NCI-H748 (cell line): ENCODE data around the gene LDLRAD3.

Source experiments
- DNase-seq: peaks from one replicate; lab custom pipeline; 2025; ENCODE audit not compliant: unreplicated experiment; lab: John Stamatoyannopoulos, UW

The LDLRAD3 gene

GRCh38 chr11:35953081-35953760 is 9.4 kb downstream of the LDLRAD3 start:
- no peak for DNase-seq

- DNase-seq, result no peak
These were observed 10.3 kb downstream of the LDLRAD3 start for GRCh38 chr11:35954205-35954604.

GRCh38 chr11:35955636-35956035 is 11.8 kb downstream of the LDLRAD3 start:
- no peak for DNase-seq

- no peak for DNase-seq
These were observed 18.7 kb downstream of the LDLRAD3 start for GRCh38 chr11:35962369-35963138.

- DNase-seq, result no peak
These were observed 20.0 kb downstream of the LDLRAD3 start for GRCh38 chr11:35963911-35964310.

- DNase-seq, result no peak
These were observed 21.0 kb downstream of the LDLRAD3 start for GRCh38 chr11:35964841-35965240.

GRCh38 chr11:35967042-35967441 is 23.2 kb downstream of the LDLRAD3 start:
- DNase-seq, result no peak

- DNase-seq, result no peak
These were observed 24.7 kb downstream of the LDLRAD3 start for GRCh38 chr11:35968386-35969088.

GRCh38 chr11:35969089-35970042 is 25.5 kb downstream of the LDLRAD3 start:
- DNase-seq, result no peak

- no peak for DNase-seq
These were observed 26.6 kb downstream of the LDLRAD3 start for GRCh38 chr11:35970445-35970844.

- no peak for DNase-seq
These were observed 28.1 kb downstream of the LDLRAD3 start for GRCh38 chr11:35971841-35972422.

GRCh38 chr11:35974882-35975589 is 31.2 kb downstream of the LDLRAD3 start:
- DNase-seq, result no peak

GRCh38 chr11:35976434-35976833 is 32.6 kb downstream of the LDLRAD3 start:
- DNase-seq, result no peak

- DNase-seq, result no peak
These were observed 34.3 kb downstream of the LDLRAD3 start for GRCh38 chr11:35978183-35978582.

- DNase-seq, result no peak
These were observed 35.0 kb downstream of the LDLRAD3 start for GRCh38 chr11:35978891-35979290.

- DNase-seq, result no peak
These were observed 37.0 kb downstream of the LDLRAD3 start for GRCh38 chr11:35980686-35981390.

GRCh38 chr11:35981581-35981980 is 37.7 kb downstream of the LDLRAD3 start:
- DNase-seq, result no peak

- DNase-seq, result no peak
These were observed 38.2 kb downstream of the LDLRAD3 start for GRCh38 chr11:35982061-35982460.

GRCh38 chr11:35983981-35984380 is 40.1 kb downstream of the LDLRAD3 start:
- DNase-seq, result peak; percentile 10
